GM12874 (cell line): ENCODE data around the gene NCS1.

ENCODE experiments used
- TF ChIP-seq, protein P1 (sequence below): IDR thresholded peaks from 2 replicates; pipeline ENCODE4 v1.5.1; 2011; ENCODE audit warnings: low read depth, mild to moderate bottlenecking, control low read depth, low read length, moderate library complexity; ENCODE audit not compliant: insufficient read depth

NCS1 gene

DNA sequence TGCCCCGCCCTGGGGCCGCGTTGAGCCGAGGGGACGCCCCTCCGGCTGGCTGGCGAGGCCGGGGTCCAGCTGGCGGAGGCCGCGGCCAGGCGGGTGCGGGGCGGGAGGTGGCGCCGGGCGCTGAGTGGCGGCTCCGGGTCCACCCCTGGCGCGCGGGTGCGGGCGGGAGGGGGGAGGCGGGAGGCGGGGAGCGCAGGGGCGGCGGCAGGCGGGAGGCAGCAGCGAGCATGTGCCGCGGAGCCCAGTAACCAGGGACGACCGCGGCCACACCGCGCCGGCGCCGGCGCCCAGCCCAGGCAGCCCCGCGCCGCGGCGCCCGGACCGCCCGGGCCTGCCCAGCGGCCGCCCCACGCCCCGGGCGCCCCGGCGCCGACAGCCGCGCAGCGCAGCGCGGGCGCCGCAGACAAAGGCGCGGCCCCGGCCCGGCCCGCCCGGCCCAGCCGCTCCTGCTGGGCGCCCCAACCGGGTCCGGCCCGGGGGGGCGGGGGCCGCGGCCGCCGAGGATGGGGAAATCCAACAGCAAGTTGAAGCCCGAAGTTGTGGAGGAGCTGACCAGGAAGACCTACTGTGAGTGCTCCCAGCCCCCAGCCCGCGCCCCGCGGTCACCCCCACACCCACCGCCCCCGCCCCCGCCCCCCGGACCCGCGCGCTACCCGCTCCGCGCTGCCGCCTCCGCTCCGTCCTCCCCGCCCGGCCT, at the start of gene NCS1:
NCS1 (plus strand) TSS at position 244 of the 697 bp plus-strand sequence; CDS start at position 504, 260 bp downstream.
- TF ChIP-seq, protein P1, sequence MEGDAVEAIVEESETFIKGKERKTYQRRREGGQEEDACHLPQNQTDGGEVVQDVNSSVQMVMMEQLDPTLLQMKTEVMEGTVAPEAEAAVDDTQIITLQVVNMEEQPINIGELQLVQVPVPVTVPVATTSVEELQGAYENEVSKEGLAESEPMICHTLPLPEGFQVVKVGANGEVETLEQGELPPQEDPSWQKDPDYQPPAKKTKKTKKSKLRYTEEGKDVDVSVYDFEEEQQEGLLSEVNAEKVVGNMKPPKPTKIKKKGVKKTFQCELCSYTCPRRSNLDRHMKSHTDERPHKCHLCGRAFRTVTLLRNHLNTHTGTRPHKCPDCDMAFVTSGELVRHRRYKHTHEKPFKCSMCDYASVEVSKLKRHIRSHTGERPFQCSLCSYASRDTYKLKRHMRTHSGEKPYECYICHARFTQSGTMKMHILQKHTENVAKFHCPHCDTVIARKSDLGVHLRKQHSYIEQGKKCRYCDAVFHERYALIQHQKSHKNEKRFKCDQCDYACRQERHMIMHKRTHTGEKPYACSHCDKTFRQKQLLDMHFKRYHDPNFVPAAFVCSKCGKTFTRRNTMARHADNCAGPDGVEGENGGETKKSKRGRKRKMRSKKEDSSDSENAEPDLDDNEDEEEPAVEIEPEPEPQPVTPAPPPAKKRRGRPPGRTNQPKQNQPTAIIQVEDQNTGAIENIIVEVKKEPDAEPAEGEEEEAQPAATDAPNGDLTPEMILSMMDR = no peak

DNA sequence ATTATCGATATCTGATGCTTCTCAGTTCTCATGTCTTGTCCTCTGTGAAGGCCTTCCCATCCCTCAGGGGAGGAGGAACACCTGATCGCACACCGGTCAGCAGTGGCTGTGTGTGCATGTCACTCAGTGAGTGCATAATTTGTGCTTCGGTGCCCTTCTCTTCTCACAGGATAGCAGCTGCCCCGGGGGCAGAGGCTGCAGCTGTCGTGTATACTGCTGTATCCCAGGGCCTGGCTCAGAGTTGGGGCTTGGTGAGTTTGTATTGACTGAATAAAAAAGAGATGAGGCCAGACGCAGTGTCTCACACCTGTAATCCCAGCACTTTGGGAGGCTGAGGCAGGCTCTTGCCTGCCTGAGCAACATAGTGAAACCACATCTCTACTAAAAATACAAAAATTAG, 49.7 kb upstream of the NCS1 start:
- TF ChIP-seq, protein P1 = no peak

DNA sequence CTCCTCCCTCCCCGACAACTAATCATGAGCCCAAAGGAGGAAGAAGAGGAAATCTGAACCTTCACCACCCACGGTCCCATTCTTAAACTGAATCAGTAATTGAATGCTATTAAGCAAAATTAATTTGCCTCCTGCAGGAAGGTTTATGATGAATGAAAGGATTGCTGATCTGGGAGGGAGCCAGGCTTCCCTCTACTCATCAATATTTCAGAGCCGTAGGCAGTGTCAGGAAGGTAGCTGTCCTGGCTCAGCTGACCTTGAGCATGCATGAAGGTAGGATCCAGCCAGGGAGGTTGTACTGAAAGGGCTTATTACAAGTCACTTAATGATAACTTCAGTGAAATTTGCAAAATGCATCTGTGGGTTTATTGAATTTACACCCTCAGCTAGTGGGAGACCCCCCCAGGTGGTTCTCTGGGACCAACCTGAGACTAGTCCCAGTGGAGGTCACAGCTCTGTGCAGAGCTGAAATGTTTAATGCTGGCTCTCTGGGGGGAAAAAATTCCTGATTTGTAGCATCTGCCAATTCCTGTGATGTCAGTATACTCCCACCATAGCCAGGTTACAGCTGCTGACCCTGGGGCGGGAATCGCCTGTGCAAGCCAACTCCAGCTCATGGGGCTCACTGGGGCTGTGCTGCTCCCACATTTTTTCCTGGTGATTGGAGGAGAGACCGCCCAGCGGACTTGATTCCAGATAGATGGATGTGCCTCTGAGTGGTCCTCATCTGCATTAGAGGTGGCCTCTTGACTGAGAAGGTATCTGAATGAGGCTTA, 47.9 kb upstream of the NCS1 start:
- TF ChIP-seq, protein P1 = no peak

DNA sequence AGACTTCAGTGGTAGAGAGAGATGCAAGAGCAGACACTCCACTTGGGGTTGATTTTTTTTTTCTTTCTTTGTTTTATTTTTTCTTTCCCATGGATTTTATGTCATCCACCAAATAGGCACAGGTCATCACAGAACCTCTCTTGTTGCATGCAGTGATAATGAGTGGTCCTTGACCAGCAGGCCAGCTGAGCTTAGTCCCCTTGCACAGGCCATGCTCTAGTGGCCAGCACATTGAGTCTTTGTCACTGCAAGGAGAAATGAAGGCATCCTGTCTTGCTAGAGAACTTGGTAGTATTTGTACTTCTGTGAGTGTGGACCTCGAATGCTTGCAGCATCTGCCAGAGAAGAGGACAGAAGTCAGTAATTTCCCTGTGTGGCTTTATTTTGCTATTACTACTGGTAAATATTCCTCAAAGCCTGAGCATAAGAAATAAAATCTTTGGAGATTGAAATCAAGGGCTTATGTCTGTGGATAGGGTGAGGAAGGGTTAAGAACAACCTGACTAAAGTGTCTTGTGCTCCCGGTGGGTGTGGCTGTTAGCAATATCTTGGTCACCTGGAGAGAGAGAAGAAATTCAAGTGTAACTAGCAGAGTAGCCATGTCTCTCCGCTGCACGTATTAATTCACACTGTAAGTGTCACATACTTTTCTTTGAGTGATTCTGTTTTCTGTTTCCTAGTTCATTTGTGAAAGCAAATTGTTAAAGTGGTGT, 45.3 kb upstream of the NCS1 start:
- TF ChIP-seq, protein P1 = no peak

DNA sequence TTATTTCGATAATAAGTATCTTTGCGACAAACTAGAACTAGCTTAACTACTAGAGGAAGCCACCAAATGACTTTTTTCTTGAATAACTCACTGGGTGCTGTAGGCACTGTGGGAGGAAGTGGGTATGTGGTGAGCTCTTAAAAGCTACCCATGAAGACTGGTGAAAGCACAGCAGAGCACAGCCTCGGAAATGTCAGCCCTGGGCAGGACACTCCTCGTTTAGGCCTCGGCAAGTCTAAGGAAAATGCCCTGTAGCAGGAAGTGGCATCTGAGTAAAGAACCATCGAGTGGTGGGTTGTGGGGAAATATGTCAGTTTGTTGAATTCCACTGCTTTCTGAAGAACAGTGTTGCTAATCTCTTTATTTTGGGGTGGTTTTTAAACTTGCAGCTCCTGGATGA, 44.0 kb upstream of the NCS1 start:
- TF ChIP-seq, protein P1 = no peak

DNA sequence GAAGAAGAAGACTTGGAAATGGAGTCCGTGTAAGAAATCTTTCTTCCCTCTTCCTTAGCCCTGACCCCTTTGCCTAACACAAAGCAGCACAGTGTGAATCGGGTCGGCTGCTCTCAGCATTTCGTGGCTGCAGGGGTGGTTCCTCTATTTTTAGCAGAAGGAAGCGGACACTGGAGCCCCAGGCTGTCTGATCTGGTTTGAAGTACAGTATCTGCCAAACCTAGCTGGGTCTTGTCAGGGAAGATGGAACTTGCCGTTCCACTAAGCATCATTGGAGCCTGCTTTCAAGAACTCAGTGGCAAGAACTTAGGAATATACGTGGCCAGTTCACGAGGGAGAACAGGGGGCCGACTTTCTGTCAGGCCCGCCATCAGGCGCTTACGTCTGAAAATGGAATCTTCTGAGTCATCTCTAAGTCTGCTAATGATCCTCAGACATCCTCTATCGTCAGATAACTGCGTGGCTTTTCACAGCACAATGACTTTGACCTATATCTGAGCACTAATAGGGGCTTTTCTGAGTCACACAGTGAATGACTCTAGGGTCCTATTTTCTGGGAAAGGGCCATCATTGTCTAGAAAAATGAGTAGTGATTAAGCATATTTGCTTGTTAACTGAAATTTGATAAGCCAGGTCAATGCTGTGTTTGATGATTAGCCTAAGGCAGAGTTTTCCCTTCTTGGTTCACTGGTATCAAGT, 43.3 kb upstream of the NCS1 start:
- TF ChIP-seq, protein P1 = no peak
